ENCODE results near the gene KRTAP9-1. TPM values are rescaled to one million over a fixed set of nuclear protein-coding genes. Genes with fewer than 3 reads are reported as not detected.

KRTAP9-1 gene
- total RNA-seq, 1 donor from 2014 or later: not detected

DNA sequence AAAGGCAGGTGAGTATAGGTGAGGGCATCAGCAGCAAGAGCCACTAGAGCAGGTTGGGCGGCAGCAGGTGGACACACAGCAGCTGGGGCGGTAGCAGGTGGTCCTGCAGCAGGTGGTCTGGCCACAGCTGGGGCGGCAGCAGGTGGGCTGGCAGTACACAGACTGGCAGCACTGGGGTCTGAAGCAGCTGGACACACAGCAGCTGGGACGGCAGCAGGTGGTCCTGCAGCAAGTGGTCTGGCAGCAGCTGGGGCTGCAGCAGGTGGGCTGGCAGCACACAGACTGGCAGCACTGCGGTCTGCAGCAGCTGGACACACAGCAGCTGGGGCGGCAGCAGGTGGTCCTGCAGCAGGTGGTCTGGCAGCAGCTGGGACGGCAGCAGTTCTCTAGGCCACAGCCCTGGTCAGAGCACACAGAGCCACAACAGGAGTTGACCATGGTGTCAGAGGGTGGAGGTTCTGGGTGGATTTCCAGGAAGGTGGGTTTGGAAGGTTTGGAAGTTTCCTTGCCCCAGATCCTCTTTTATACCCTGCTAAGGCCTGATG lies 11.9 kb upstream of the KRTAP9-1 start, which contains the start of gene KRTAP4-2:
Gene KRTAP4-2 (minus strand): TSS at position 495 of the 545 bp plus-strand sequence. CDS start 57 bp downstream, at position 438.
- TF ChIP-seq, protein P1, sequence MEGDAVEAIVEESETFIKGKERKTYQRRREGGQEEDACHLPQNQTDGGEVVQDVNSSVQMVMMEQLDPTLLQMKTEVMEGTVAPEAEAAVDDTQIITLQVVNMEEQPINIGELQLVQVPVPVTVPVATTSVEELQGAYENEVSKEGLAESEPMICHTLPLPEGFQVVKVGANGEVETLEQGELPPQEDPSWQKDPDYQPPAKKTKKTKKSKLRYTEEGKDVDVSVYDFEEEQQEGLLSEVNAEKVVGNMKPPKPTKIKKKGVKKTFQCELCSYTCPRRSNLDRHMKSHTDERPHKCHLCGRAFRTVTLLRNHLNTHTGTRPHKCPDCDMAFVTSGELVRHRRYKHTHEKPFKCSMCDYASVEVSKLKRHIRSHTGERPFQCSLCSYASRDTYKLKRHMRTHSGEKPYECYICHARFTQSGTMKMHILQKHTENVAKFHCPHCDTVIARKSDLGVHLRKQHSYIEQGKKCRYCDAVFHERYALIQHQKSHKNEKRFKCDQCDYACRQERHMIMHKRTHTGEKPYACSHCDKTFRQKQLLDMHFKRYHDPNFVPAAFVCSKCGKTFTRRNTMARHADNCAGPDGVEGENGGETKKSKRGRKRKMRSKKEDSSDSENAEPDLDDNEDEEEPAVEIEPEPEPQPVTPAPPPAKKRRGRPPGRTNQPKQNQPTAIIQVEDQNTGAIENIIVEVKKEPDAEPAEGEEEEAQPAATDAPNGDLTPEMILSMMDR (conservative IDR thresholded peaks at IDR 0.05): no peak
- Mint-ChIP-seq H3K9me3 (no peaks in the 10 kb centered on the region), H3K27ac (ENCODE audit: unreplicated experiment) (no peak within 1 kb of the TSS), H3K4me1 (no peaks in the 10 kb centered on the region), H3K4me3 (no peak within 1 kb of the TSS), H3K36me3 (ENCODE audit: low read depth) (no peaks in the 10 kb centered on the region), H3K27me3 (ENCODE audit: low read depth) (peaks cover 30% of the 10 kb centered on the region)
- DNase-seq (ENCODE audit: low read depth, low spot score): no peak

DNA sequence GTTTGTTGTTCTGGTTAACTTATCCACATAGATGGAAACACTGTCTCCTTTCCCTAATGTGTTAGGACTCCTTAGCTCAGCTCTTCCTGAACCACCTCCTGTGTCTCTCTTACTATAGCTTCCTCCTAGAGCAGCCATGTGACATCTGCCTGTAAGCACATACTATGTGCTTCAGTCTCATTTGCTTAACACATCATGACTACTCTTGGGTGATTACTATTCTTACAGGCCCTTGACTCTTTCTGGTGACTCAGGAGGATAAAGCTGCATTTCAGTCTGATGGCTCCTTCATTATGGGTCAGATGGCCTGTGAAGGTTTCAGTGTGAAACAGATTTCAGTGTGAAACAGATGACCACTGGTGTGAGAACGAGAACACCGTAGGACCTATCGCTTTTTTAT lies 11.3 kb upstream of the KRTAP9-1 start:
- no peaks in the 10 kb centered on the region for H3K36me3 Mint-ChIP-seq (ENCODE audit: low read depth)
- peaks cover 29% of the 10 kb centered on the region for H3K27me3 Mint-ChIP-seq (ENCODE audit: low read depth)
- DNase-seq (ENCODE audit: low read depth, low spot score): no peak
- H3K27ac Mint-ChIP-seq (ENCODE audit: unreplicated experiment): no peak overlapping the region
- no peaks in the 10 kb centered on the region for H3K9me3 Mint-ChIP-seq
- TF ChIP-seq, protein P1 (conservative IDR thresholded peaks at IDR 0.05): no peak
- H3K4me1 Mint-ChIP-seq: no peaks in the 10 kb centered on the region
- H3K4me3 Mint-ChIP-seq: no peak overlapping the region

DNA sequence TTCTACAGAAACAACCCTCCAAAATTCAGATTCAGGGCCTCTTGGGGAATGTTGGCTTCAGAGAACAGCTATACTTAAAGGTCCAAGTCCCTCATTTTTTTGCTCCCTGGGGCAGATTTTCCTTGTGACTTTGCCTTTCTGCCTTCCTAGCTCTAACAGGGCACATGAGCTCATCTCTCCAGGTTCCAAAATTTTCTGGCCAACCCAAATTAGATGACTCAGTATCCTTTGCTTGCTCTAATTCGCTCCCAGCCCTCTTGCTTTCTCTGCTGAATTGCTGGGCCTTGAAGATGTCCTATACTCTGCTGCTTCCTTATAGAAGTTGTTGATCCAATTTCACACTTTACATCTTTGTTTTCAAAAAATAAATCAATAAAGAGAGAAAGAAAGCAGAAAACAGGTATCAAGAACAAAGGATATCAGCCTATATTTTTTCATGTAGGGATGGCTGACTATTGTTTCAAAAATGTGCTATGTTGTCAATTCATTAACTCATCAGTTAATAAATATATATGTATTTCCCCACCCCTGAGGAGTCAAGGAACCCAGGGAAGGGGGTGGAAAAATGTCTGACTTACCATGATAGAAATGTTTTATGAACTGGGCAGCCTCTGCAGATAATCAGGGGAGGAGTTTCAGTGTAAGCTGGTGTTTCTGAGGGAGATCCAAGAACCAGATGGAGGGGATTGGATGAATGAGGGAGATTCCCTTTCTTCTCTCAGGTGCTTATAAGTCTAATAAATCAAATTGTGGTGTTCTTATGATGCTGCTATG lies 10.7 kb upstream of the KRTAP9-1 start:
- Mint-ChIP-seq H3K4me3 (no peak overlapping the region), H3K27me3 (ENCODE audit: low read depth) (peaks cover 31% of the 10 kb centered on the region), H3K36me3 (ENCODE audit: low read depth) (no peaks in the 10 kb centered on the region), H3K4me1 (no peaks in the 10 kb centered on the region), H3K9me3 (no peaks in the 10 kb centered on the region), H3K27ac (ENCODE audit: unreplicated experiment) (no peak overlapping the region)
- no peak for DNase-seq (ENCODE audit: low read depth, low spot score)
- TF ChIP-seq, protein P1 (conservative IDR thresholded peaks at IDR 0.05): no peak

DNA sequence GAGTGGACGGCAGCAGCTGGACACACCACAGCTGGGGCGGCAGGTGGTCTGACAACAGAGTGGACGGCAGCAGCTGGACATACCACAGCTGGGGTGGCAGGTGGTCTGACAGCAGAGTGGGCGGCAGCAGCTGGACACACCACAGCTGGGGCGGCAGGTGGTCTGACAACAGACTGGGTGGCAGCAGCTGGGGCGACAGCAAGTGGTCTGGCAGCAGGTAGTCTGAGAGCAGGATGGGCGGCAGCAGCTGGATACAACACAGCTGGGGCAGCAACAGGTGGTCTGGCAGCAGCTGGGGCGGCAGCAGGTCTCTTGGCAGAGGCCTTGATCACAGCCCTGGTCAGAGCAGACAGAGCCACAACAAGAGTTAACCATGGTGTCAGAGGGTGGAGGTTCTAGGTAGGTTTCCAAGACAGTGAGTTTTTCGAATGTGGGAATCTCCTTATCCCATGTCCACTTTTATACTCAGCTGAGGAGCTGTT lies 5.2 kb upstream of the KRTAP9-1 start, which contains the start of gene KRTAP4-1:
Gene KRTAP4-1 (minus strand): TSS at position 432 of the 482 bp plus-strand sequence. CDS start 57 bp downstream, at position 375.
- Mint-ChIP-seq H3K27ac (ENCODE audit: unreplicated experiment) (no peak within 1 kb of the TSS), H3K4me1 (no peaks in the 10 kb centered on the region)

DNA sequence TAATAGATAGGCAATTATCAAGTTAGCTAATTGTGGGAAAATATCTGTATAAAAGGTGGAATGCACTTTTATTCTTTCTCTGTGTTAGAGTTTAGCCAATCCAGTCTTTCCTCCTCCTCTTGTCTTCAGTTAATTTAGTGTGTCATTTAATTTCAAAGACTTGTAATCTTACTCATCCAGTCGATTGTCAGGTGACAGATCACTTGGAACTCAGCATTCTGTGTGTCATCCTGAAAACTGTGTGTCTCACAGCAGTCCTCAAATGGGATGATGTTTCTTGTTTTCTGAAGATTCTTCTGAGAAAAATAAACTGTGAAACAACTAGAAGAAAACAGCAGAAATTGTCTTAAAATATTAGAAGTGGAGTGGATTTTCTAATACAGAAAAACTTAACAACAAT lies 4.7 kb upstream of the KRTAP9-1 start:
- no peak overlapping the region for H3K27ac Mint-ChIP-seq (ENCODE audit: unreplicated experiment)
- H3K36me3 Mint-ChIP-seq (ENCODE audit: low read depth): no peaks in the 10 kb centered on the region
- TF ChIP-seq, protein P1 (conservative IDR thresholded peaks at IDR 0.05): no peak
- DNase-seq (ENCODE audit: low read depth, low spot score): no peak
- no peak overlapping the region for H3K4me3 Mint-ChIP-seq
- no peaks in the 10 kb centered on the region for H3K9me3 Mint-ChIP-seq
- H3K4me1 Mint-ChIP-seq: no peaks in the 10 kb centered on the region
- peaks cover 41% of the 10 kb centered on the region for H3K27me3 Mint-ChIP-seq (ENCODE audit: low read depth)

More for the DNA sequence above, 5.2 kb upstream of the KRTAP9-1 start, which contains the start of gene KRTAP4-1:
- Mint-ChIP-seq H3K27me3 (ENCODE audit: low read depth) (peaks cover 41% of the 10 kb centered on the region), H3K4me3 (no peak within 1 kb of the TSS), H3K9me3 (no peaks in the 10 kb centered on the region), H3K36me3 (ENCODE audit: low read depth) (no peaks in the 10 kb centered on the region)
- TF ChIP-seq, protein P1 (conservative IDR thresholded peaks at IDR 0.05): no peak
- no peak for DNase-seq (ENCODE audit: low read depth, low spot score)

All from neural crest cell (in vitro differentiated cells).